Measurements from ENCODE around the gene RAPGEF1. TPM values are rescaled to one million over a fixed set of nuclear protein-coding genes. Genes with fewer than 3 reads are reported as not detected.

RAPGEF1 gene
- total RNA-seq, 2 experiments from 2014 or later: 118 to 243 TPM

GRCh38 chr9:131589124-131589711, 150.7 kb downstream of the RAPGEF1 start:
- CTCF ChIA-PET (ENCODE audit: unreplicated experiment): no interaction called here

GRCh38 chr9:131588396-131588795, 151.5 kb downstream of the RAPGEF1 start:
- CTCF ChIA-PET (ENCODE audit: unreplicated experiment): no interaction called here
- no TSS peak for BruUV-seq (replicated peaks)

More at GRCh38 chr9:131589124-131589711, 150.7 kb downstream of the RAPGEF1 start:
- Histone ChIP-seq H3K27ac (ENCODE audit: low read depth, low read length, poor library complexity, severe bottlenecking) (no peak overlapping the region), H4K20me1 (ENCODE audit: insufficient read depth, low read length) (no peaks in the 10 kb centered on the region), H3K9me2 (ENCODE audit: insufficient read depth, low read length) (no peaks in the 10 kb centered on the region), H3K79me2 (ENCODE audit: insufficient read depth, low read depth, low read length) (no peaks in the 10 kb centered on the region), H3K4me1 (ENCODE audit: insufficient read depth, low read length, poor library complexity, severe bottlenecking) (peaks cover 4% of the 10 kb centered on the region), H3K36me3 (ENCODE audit: insufficient read depth, low read length) (peaks cover 87% of the 10 kb centered on the region), H3K4me3 (ENCODE audit: low read depth, low read length, poor library complexity, severe bottlenecking) (no peak overlapping the region), H3K4me2 (ENCODE audit: low read length) (no peak overlapping the region), H2AFZ (ENCODE audit: low read length) (no peak overlapping the region), H3K9me3 (ENCODE audit: low read length) (no peaks in the 10 kb centered on the region)
- BruUV-seq (replicated peaks): no TSS peak
- no peak for TF ChIP-seq CTCF (conservative IDR thresholded peaks at IDR 0.05; ENCODE audit: low read length)
- no peak for TF ChIP-seq EZH2phosphoT487 (IDR thresholded peaks at IDR 0.05; ENCODE audit: borderline replicate concordance, low read depth, low read length)
- POLR2A ChIA-PET: no interaction called here
- intact Hi-C loops (cut with micrococcal nuclease; ENCODE audit: unreplicated experiment): no loop called here
- DNase-seq (ENCODE audit: low spot score): no peak

More at GRCh38 chr9:131588396-131588795, 151.5 kb downstream of the RAPGEF1 start:
- Histone ChIP-seq H3K27ac (ENCODE audit: low read depth, low read length, poor library complexity, severe bottlenecking) (no peak overlapping the region), H3K4me3 (ENCODE audit: low read depth, low read length, poor library complexity, severe bottlenecking) (no peak overlapping the region), H3K9me2 (ENCODE audit: insufficient read depth, low read length) (no peaks in the 10 kb centered on the region), H3K79me2 (ENCODE audit: insufficient read depth, low read depth, low read length) (no peaks in the 10 kb centered on the region), H2AFZ (ENCODE audit: low read length) (no peak overlapping the region), H3K4me2 (ENCODE audit: low read length) (no peak overlapping the region), H3K36me3 (ENCODE audit: insufficient read depth, low read length) (peaks cover 87% of the 10 kb centered on the region), H3K9me3 (ENCODE audit: low read length) (no peaks in the 10 kb centered on the region), H4K20me1 (ENCODE audit: insufficient read depth, low read length) (no peaks in the 10 kb centered on the region), H3K4me1 (ENCODE audit: insufficient read depth, low read length, poor library complexity, severe bottlenecking) (peaks cover 4% of the 10 kb centered on the region)
- intact Hi-C loops (cut with micrococcal nuclease; ENCODE audit: unreplicated experiment): no loop called here
- POLR2A ChIA-PET: no interaction called here
- DNase-seq (ENCODE audit: low spot score): no peak
- no peak for TF ChIP-seq CTCF (conservative IDR thresholded peaks at IDR 0.05; ENCODE audit: low read length)
- TF ChIP-seq EZH2phosphoT487 (IDR thresholded peaks at IDR 0.05; ENCODE audit: borderline replicate concordance, low read depth, low read length): no peak
